HG03039 (cell line): ENCODE measurements around the gene CST5.
"Not testable (repeated sequence)": the region's sequence is repeated elsewhere in the genome, so short reads cannot be mapped to it uniquely, and the experiment has no call there.

ENCODE experiments used
- ATAC-seq: cut with Tn5 transposase; IDR thresholded peaks from one replicate; pipeline ENCODE4 v1.9.1; 2021; ENCODE audit warnings: mild to moderate bottlenecking, moderate library complexity; ENCODE audit not compliant: unreplicated experiment

The CST5 gene

GRCh38 chr20:23890867-23891266 is 11.3 kb upstream of the CST5 start:
- ATAC-seq, result not testable (repeated sequence)

GRCh38 chr20:23889775-23890187 is 10.2 kb upstream of the CST5 start:
- no peak for ATAC-seq

DNA sequence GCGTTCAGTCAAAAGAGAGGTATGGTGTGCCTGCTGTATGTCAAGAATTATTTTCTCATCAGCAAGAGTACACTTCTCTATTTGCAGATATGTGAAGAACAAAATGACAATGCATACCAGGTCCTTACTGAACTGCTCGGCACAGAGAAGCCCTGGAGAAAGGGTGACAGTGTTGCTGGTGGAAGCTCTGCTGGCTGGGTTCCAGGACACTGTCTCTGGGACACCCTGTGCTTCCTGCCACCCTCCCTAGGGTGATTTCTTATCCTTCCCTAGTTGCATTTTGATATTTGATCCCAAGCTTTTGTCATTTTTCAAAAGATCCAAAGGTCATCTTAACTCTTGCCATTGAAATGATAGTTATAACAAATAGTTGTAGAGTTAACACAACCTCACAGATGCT is 8.3 kb upstream of the CST5 start:
- no peak for ATAC-seq

DNA sequence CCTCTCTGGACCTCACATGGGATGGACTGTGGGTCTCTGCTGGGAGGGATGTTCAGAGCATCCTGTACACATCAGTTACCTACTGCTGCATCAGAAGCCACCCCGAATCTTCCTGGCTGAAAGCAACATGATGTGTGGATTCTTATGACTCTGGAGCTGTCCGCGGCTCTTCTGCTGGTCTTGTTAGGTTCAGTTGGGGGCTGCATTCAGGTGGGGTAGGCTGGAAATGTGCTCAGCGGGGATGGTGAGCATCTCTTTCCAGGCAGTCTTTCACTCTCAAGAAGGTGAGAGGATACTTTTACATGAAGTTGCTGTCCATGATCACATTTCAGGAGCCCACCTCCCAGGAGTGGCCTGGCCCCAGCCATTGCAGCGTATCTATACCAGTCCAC is 5.2 kb upstream of the CST5 start:
- ATAC-seq, result no peak

DNA sequence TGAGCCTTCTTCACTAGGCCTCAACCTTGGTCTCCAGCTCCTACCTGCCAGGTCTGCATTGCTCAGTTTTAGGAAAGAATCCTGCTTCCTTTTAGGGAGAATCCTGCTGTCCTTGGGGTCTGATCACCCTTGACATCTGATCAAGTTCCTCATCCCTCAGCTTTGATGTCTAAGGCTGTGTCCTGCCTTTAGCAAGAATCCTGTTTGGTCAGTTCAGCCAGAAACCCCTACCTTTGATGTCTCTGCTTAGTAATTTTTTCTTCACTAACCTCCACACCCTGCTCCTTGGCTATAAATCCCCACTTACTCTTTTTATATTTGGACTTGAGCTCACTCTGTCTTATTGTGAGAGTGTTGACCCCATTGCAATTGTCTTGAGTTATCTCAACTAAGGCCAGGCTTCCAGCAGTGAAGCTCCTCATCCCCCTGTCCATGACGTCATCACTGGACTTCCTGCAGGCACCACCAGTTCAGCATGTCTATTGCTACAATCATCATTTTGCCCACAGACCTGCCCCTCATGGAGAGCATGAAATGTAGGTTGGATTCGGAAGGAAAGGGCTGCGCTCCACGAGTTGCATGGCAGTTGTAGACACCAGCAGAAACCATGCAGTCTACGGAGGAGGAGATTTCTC is 4.7 kb upstream of the CST5 start:
- no peak for ATAC-seq

- ATAC-seq, result no peak
Observed at GRCh38 chr20:23881371-23881770, 1.8 kb upstream of the CST5 start.

GRCh38 chr20:23880417-23880816 is 869 bp upstream of the CST5 start:
- no peak for ATAC-seq

DNA sequence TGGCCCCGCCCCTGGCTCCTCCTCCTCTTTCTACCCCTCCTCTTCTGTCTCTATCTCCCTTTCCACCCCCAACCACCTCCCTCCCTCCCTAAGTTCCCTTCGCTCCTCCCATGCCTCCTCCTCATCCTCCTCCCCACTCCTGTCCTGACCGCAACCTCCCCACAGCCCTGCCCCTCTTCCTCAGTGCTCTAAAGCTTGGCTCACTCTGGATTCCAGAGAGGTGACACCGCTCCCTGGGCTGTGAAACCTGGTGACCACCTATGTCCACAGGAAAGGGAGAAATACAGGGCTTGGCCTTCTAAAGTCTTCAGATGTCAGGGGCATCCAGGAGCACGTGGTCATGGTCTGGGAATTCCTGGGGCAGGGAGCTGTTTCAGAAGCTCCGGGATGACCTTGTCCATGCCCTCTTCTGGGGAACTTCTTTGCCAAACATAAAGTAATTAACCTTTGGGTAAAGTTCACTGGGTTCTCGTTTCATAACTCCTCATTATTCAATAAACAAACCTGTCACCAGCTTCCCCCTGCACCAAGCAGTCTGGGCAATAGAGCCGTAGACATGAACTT is 345 bp upstream of the CST5 start:
- ATAC-seq, result no peak

DNA sequence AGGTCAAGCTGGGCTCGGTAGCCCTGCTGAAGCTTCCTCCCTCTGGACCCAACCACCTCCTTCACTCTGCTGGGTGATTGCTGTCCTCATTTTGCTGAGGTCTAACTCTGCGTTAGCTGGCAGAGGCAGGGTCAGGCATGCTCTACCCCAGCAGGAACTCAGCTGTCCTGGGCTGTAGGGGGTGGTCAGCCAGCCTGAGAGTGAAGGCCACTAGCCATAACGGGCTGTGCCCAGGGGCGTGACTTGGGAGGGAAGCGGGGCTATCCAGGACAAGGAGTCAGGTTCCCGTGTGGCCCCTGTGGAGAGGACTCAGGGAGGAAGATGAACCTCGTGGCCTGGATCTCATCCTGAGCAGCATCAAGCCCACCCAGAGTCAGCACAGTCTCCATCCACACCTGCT is 761 bp downstream of the CST5 start:
- no peak for ATAC-seq

GRCh38 chr20:23878016-23878542 is 1.5 kb downstream of the CST5 start:
- ATAC-seq, result not testable (repeated sequence)

GRCh38 chr20:23877524-23877923 is 2.0 kb downstream of the CST5 start:
- no peak for ATAC-seq

GRCh38 chr20:23875606-23876237 is 3.8 kb downstream of the CST5 start:
- no peak for ATAC-seq

GRCh38 chr20:23874747-23875146 is 4.8 kb downstream of the CST5 start:
- no peak for ATAC-seq

- ATAC-seq, result no peak
Observed at GRCh38 chr20:23873370-23874015, 6.1 kb downstream of the CST5 start.

DNA sequence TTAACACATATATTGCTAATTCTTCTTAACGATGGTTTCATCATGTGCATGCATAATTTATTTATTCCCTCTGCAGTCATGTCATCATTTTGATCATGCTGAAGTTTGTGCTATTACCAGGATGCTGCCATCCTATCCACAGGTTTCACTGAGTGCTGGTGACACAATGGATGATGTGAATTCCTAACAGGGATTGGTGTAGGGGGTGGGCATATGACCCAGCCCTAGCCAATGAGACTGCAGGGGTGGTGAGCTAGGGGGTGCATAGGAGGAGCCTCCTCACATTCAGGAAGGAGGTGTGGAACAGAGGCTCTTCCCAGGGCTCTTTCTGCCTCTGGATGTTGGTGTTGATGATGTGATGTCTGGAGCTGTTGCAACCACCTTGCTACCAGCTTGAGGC is 7.5 kb downstream of the CST5 start:
- ATAC-seq, result no peak

DNA sequence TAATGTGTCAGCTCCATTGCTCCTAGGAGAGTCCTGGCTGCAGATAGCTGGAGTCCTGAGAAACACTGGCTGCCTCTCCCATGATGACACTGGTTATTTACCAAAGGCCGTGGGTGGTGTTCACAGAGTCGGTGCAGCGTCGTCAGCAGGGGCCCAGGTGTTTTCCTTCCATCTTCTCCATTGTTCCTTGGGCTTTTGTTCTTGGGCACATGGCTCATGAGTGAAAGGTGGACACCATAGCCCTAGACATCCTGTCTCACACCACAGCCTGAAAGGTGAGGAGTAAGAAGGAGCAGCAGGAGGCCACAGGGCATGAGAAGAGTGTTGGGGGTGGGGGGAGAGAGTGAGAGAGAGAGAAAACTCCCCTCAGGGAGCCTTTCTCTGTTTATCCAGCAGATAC is 9.1 kb downstream of the CST5 start:
- ATAC-seq, result no peak

GRCh38 chr20:23869520-23869919 is 10.0 kb downstream of the CST5 start:
- no peak for ATAC-seq

GRCh38 chr20:23868321-23868720 is 11.2 kb downstream of the CST5 start:
- no peak for ATAC-seq

GRCh38 chr20:23867152-23867776 is 12.3 kb downstream of the CST5 start:
- no peak for ATAC-seq

GRCh38 chr20:23860771-23861170 is 18.8 kb downstream of the CST5 start:
- ATAC-seq, result not testable (repeated sequence)

DNA sequence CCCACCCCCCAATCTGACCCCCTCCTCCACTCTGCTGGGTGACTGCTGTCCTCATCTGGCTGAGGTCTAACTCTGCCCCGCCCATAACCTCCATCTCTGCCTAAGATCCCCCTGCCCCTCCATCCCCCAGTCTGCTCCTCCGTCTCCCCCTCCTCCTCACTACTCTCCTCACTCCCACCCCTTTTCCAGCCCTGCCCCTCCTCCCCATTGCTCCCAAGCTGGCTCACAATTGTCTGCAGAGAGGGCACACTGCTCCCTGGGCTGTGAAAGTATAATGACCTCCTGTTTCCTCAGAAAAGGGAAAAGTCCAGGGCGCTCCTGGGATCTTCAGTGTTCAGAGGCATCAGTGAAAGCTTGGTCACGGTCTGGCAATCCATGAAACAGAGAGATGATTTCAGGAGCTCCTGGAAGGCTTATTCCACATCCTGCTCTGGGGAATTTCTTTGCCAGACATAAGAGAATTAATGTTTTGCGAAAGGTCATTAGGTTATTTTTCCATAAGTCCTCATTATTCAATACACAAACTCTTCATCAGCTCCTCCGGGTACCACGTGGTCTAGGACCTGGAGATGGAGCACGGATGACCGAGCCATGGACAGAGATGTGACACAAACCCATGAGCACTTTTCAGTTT is 21.5 kb downstream of the CST5 start:
- ATAC-seq, result no peak
